ENCODE measurements around the gene MRPL12. TPM values are rescaled to one million over a fixed set of nuclear protein-coding genes. Genes with fewer than 3 reads are reported as not detected.

The MRPL12 gene
- total and polyA plus RNA-seq, 9 of the 15 experiments (the other 6 are each of a cell fraction or from before 2014, with no cell fraction given), result 0.94 to 338 (median 100) TPM

DNA sequence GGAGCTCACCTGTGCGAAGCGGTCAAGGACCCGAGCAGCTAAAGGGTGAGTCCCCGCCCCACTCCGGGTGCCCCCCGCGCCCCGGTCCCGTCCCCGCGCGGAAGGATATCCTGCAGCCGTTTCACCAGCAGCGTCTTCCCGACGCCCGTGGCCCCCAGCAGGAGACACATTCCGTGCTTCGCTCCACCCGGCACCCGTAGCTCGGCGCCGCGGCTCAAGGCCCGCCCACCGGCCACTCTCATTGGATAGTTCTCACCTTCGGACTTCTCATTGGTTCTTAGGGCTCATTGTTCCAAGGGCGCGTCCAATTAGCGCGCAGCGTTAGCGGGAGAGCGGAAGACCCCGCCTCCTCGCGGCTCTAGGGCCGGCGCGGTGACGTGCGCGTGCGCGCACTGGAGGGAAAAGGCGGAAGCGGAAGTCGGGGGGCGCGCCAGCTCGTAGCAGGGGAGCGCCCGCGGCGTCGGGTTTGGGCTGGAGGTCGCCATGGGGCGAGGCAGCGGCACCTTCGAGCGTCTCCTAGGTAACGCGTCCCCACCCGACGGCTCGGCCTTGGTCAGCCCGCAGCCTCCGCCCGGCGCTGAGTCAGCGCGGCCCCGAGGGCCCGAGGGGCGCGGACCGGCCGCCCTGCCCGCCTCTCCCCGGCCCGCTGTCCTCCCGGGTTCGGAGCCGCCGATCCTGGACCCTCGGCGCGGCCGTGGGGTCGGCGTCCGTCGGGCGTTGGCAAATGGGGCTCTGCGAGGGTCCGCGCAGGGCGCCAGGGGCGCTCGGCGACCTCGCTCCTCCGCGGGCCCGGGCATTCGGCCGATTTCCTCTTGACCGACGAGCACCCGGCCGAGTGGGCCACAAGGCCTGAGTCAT is 19.4 kb upstream of the MRPL12 start, which contains the start of the genes ARL16 and HGS (continued):
- TF ChIP-seq POLR2B (IDR thresholded peaks at IDR 0.05; ENCODE audit: low read depth, partially characterized antibody) (peak; percentile 54), NONO (IDR thresholded peaks at IDR 0.05; ENCODE audit: low read depth in 2 of 2, low read length in 1 of 2) (peak in 1 of 2 experiments; percentile 61; a peak in 1 of 4 replicates), EP300 (IDR thresholded peaks at IDR 0.05; ENCODE audit: low read length) (no peak), XRCC3 (IDR thresholded peaks at IDR 0.05) (no peak), LEF1 (IDR thresholded peaks at IDR 0.05) (0 out of 2 replicates have a peak, but pooled peaks have one; percentile 21), MYNN (IDR thresholded peaks at IDR 0.05) (no peak), MYNN (CRISPR knock-in tag; IDR thresholded peaks at IDR 0.05) (no peak), ZC3H4 (CRISPR knock-in tag; IDR thresholded peaks at IDR 0.05; ENCODE audit: borderline replicate concordance) (no peak), ZNF586 (CRISPR knock-in tag; conservative IDR thresholded peaks at IDR 0.05) (no peak), HDAC2 (IDR thresholded peaks at IDR 0.05) (0 out of 2 replicates have a peak, but pooled peaks have one; percentile 54), SMAD4 (CRISPR knock-in tag; conservative IDR thresholded peaks at IDR 0.05) (no peak), ETV1 (tag; conservative IDR thresholded peaks at IDR 0.05; ENCODE audit: low read depth) (no peak), CBFA2T3 (IDR thresholded peaks at IDR 0.05) (no peak), NR2C1 (IDR thresholded peaks at IDR 0.05) (no peak), NR2C1 (tag; IDR thresholded peaks at IDR 0.05) (no peak), EP400 (IDR thresholded peaks at IDR 0.05) (peak; percentile 82), KDM1A (IDR thresholded peaks at IDR 0.05) (no peak), GTF2A2 (tag; IDR thresholded peaks at IDR 0.05) (no peak), KLF1 (tag; IDR thresholded peaks at IDR 0.05) (0 out of 2 replicates have a peak, but pooled peaks have one; percentile 21), PCBP2 (IDR thresholded peaks at IDR 0.05; ENCODE audit: low read depth, low read length, poor library complexity, severe bottlenecking) (no peak), ZNF766 (CRISPR knock-in tag; conservative IDR thresholded peaks at IDR 0.05) (no peak), ZNF217 (CRISPR knock-in tag; IDR thresholded peaks at IDR 0.05) (no peak), HNRNPK (IDR thresholded peaks at IDR 0.05; ENCODE audit: low read depth, low read length, poor library complexity, severe bottlenecking) (no peak), MBD2 (IDR thresholded peaks at IDR 0.05; ENCODE audit: borderline replicate concordance, low read depth) (peak; percentile 98)
- TF ChIP-seq, protein P1, sequence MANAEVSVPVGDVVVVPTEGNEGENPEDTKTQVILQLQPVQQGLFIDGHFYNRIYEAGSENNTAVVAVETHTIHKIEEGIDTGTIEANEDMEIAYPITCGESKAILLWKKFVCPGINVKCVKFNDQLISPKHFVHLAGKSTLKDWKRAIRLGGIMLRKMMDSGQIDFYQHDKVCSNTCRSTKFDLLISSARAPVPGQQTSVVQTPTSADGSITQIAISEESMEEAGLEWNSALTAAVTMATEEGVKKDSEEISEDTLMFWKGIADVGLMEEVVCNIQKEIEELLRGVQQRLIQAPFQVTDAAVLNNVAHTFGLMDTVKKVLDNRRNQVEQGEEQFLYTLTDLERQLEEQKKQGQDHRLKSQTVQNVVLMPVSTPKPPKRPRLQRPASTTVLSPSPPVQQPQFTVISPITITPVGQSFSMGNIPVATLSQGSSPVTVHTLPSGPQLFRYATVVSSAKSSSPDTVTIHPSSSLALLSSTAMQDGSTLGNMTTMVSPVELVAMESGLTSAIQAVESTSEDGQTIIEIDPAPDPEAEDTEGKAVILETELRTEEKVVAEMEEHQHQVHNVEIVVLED (CRISPR knock-in tag; IDR thresholded peaks at IDR 0.05), result peak; percentile 89
- TF ChIP-seq, protein P2, sequence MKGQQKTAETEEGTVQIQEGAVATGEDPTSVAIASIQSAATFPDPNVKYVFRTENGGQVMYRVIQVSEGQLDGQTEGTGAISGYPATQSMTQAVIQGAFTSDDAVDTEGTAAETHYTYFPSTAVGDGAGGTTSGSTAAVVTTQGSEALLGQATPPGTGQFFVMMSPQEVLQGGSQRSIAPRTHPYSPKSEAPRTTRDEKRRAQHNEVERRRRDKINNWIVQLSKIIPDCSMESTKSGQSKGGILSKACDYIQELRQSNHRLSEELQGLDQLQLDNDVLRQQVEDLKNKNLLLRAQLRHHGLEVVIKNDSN (CRISPR knock-in tag; IDR thresholded peaks at IDR 0.05), result no peak
- TF ChIP-seq, protein P3, sequence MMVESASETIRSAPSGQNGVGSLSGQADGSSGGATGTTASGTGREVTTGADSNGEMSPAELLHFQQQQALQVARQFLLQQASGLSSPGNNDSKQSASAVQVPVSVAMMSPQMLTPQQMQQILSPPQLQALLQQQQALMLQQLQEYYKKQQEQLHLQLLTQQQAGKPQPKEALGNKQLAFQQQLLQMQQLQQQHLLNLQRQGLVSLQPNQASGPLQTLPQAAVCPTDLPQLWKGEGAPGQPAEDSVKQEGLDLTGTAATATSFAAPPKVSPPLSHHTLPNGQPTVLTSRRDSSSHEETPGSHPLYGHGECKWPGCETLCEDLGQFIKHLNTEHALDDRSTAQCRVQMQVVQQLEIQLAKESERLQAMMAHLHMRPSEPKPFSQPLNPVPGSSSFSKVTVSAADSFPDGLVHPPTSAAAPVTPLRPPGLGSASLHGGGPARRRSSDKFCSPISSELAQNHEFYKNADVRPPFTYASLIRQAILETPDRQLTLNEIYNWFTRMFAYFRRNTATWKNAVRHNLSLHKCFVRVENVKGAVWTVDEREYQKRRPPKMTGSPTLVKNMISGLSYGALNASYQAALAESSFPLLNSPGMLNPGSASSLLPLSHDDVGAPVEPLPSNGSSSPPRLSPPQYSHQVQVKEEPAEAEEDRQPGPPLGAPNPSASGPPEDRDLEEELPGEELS (CRISPR knock-in tag; IDR thresholded peaks at IDR 0.05; ENCODE audit: borderline replicate concordance), result no peak
